Uterus (tissue), 2 donors: ENCODE measurements around the gene TRIM17.

Experiments
- POLR2A ChIP-seq, 2 donors: fragments of 450-650 bp; IDR thresholded peaks; one replicate each; pipeline ENCODE4 v1.6.1; 2016; ENCODE audit warnings: antibody characterized with exemption in 2 of 2, mild to moderate bottlenecking in 1 of 2, moderate library complexity in 1 of 2
- TF ChIP-seq, protein P1 (sequence below), 4 experiments: fragments of 200-600 bp in 2 of 4; fragments of 450-650 bp in 2 of 4; sonication (generic) in 2 of 4; IDR thresholded peaks; one replicate each; pipeline ENCODE4 v1.5.1; 2016 to 2019; ENCODE audit warnings: antibody characterized with exemption in 4 of 4, mild to moderate bottlenecking in 2 of 4, moderate library complexity in 1 of 4

DNA sequence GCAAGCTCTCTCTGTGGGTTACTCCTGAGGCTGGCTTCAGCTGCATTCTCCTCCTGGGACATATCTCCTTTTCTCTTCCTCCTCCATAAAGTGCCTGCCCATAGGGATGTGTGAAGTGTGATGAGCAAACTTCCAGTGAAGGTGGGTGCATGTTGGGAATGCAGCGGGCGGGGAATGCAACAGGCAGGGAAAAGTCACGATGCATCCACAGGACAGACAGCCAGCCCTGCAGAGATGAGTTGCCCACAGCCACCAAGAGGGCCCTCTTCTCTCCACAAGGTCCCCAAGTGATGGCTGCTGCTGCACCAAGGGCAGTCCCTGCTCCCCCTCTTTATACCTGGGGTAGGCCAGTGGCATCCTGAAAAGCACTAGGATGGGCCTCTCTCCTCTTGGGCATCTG, 37.0 kb upstream of the TRIM17 start:
- TF ChIP-seq, protein P1, sequence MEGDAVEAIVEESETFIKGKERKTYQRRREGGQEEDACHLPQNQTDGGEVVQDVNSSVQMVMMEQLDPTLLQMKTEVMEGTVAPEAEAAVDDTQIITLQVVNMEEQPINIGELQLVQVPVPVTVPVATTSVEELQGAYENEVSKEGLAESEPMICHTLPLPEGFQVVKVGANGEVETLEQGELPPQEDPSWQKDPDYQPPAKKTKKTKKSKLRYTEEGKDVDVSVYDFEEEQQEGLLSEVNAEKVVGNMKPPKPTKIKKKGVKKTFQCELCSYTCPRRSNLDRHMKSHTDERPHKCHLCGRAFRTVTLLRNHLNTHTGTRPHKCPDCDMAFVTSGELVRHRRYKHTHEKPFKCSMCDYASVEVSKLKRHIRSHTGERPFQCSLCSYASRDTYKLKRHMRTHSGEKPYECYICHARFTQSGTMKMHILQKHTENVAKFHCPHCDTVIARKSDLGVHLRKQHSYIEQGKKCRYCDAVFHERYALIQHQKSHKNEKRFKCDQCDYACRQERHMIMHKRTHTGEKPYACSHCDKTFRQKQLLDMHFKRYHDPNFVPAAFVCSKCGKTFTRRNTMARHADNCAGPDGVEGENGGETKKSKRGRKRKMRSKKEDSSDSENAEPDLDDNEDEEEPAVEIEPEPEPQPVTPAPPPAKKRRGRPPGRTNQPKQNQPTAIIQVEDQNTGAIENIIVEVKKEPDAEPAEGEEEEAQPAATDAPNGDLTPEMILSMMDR (IDR thresholded peaks at IDR 0.05) = no peak
- TF ChIP-seq POLR2A (IDR thresholded peaks at IDR 0.05) = no peak
